ENCODE measurements around the gene USP47.

The USP47 gene

GRCh38 chr11:11864332-11864731, 22.6 kb downstream of the USP47 start:
- TF ChIP-seq ZNF70 (CRISPR knock-in tag; IDR thresholded peaks at IDR 0.05) (no peak), ZNF565 (CRISPR knock-in tag; conservative IDR thresholded peaks at IDR 0.05; ENCODE audit: low read depth) (no peak), TOX (CRISPR knock-in tag; IDR thresholded peaks at IDR 0.05; ENCODE audit: borderline replicate concordance) (no peak), SNAI2 (CRISPR knock-in tag; IDR thresholded peaks at IDR 0.05) (no peak), ZNF8 (CRISPR knock-in tag; IDR thresholded peaks at IDR 0.05) (no peak), ISL1 (CRISPR knock-in tag; IDR thresholded peaks at IDR 0.05) (no peak), ZC3H10 (CRISPR knock-in tag; IDR thresholded peaks at IDR 0.05) (no peak), GLIS3 (CRISPR knock-in tag; IDR thresholded peaks at IDR 0.05) (no peak), ESRRG (CRISPR knock-in tag; IDR thresholded peaks at IDR 0.05) (no peak), CSRNP3 (CRISPR knock-in tag; IDR thresholded peaks at IDR 0.05) (no peak), ZFP30 (CRISPR knock-in tag; IDR thresholded peaks at IDR 0.05) (no peak), TSHZ2 (CRISPR knock-in tag; IDR thresholded peaks at IDR 0.05) (no peak), CSDC2 (CRISPR knock-in tag; IDR thresholded peaks at IDR 0.05) (no peak), ZFP3 (CRISPR knock-in tag; IDR thresholded peaks at IDR 0.05) (no peak), ARNTL (CRISPR knock-in tag; IDR thresholded peaks at IDR 0.05; ENCODE audit: borderline replicate concordance, low read depth) (no peak), TCF4 (CRISPR knock-in tag; IDR thresholded peaks at IDR 0.05; ENCODE audit: borderline replicate concordance) (no peak), RARB (CRISPR knock-in tag; IDR thresholded peaks at IDR 0.05) (no peak), CREB5 (CRISPR knock-in tag; IDR thresholded peaks at IDR 0.05; ENCODE audit: low read depth) (no peak), BACH2 (CRISPR knock-in tag; IDR thresholded peaks at IDR 0.05; ENCODE audit: borderline replicate concordance) (no peak), POU6F1 (CRISPR knock-in tag; IDR thresholded peaks at IDR 0.05; ENCODE audit: borderline replicate concordance, low read depth) (no peak)
- ATAC-seq: no peak

GRCh38 chr11:11864803-11865202, 23.0 kb downstream of the USP47 start:
- TF ChIP-seq CSDC2 (CRISPR knock-in tag; IDR thresholded peaks at IDR 0.05): no peak
- TF ChIP-seq TOX (CRISPR knock-in tag; IDR thresholded peaks at IDR 0.05; ENCODE audit: borderline replicate concordance): no peak
- no peak for TF ChIP-seq ZFP30 (CRISPR knock-in tag; IDR thresholded peaks at IDR 0.05)
- no peak for TF ChIP-seq CREB5 (CRISPR knock-in tag; IDR thresholded peaks at IDR 0.05; ENCODE audit: low read depth)
- TF ChIP-seq CSRNP3 (CRISPR knock-in tag; IDR thresholded peaks at IDR 0.05): no peak
- TF ChIP-seq SNAI2 (CRISPR knock-in tag; IDR thresholded peaks at IDR 0.05): no peak
- TF ChIP-seq POU6F1 (CRISPR knock-in tag; IDR thresholded peaks at IDR 0.05; ENCODE audit: borderline replicate concordance, low read depth): no peak
- TF ChIP-seq ZNF8 (CRISPR knock-in tag; IDR thresholded peaks at IDR 0.05): no peak
- TF ChIP-seq ZC3H10 (CRISPR knock-in tag; IDR thresholded peaks at IDR 0.05): no peak
- no peak for TF ChIP-seq ZNF70 (CRISPR knock-in tag; IDR thresholded peaks at IDR 0.05)
- TF ChIP-seq TCF4 (CRISPR knock-in tag; IDR thresholded peaks at IDR 0.05; ENCODE audit: borderline replicate concordance): no peak
- no peak for TF ChIP-seq PATZ1 (CRISPR knock-in tag; IDR thresholded peaks at IDR 0.05; ENCODE audit: borderline replicate concordance)
- TF ChIP-seq ESRRG (CRISPR knock-in tag; IDR thresholded peaks at IDR 0.05): no peak
- TF ChIP-seq GLIS3 (CRISPR knock-in tag; IDR thresholded peaks at IDR 0.05): no peak
- TF ChIP-seq ZNF565 (CRISPR knock-in tag; conservative IDR thresholded peaks at IDR 0.05; ENCODE audit: low read depth): no peak
- TF ChIP-seq OSR1 (CRISPR knock-in tag; IDR thresholded peaks at IDR 0.05): no peak
- TF ChIP-seq BACH2 (CRISPR knock-in tag; IDR thresholded peaks at IDR 0.05; ENCODE audit: borderline replicate concordance): no peak
- no peak for ATAC-seq

Data from SK-N-SH treated with all-trans-retinoic acid at 6 μM for 48 hours (cell line).